ENCODE measurements around the gene RFX1.
"Not testable (repeated sequence)": the region's sequence is repeated elsewhere in the genome, so short reads cannot be mapped to it uniquely, and the experiment has no call there.

Gene RFX1

GRCh38 chr19:13974073-13974472 is 32.0 kb downstream of the RFX1 start:
- no peak for DNase-seq (ENCODE audit: low spot score)
- in situ Hi-C loops (cut with MboI; ENCODE audit: low sequenced_read_pairs, unreplicated experiment): no loop called here
- no peak for TF ChIP-seq CTCF (IDR thresholded peaks at IDR 0.05; ENCODE audit: borderline replicate concordance, control extremely low read depth, extremely low read depth, insufficient read depth, missing control alignments)

DNA sequence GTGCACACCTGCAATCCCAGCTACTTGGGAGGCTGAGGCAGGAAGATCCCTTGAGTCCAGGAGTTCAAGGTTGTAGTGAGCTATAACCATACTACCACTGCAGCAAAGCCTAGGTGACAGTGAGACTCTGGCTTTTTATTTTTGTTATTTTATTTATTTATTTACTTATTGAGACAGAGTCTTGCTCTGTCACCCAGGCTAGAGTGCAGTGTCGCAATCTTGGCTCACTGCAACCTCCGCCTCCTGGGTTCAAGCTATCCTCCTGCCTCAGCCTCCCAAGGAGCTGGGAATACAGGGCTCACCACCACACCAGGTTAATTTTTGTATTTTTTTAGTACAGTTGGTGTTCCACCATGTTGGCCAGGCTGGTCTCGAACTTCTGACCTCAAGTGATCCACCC is 32.6 kb downstream of the RFX1 start:
- in situ Hi-C loops (cut with MboI; ENCODE audit: low sequenced_read_pairs, unreplicated experiment); DNase-seq (ENCODE audit: low spot score): not testable (repeated sequence)

DNA sequence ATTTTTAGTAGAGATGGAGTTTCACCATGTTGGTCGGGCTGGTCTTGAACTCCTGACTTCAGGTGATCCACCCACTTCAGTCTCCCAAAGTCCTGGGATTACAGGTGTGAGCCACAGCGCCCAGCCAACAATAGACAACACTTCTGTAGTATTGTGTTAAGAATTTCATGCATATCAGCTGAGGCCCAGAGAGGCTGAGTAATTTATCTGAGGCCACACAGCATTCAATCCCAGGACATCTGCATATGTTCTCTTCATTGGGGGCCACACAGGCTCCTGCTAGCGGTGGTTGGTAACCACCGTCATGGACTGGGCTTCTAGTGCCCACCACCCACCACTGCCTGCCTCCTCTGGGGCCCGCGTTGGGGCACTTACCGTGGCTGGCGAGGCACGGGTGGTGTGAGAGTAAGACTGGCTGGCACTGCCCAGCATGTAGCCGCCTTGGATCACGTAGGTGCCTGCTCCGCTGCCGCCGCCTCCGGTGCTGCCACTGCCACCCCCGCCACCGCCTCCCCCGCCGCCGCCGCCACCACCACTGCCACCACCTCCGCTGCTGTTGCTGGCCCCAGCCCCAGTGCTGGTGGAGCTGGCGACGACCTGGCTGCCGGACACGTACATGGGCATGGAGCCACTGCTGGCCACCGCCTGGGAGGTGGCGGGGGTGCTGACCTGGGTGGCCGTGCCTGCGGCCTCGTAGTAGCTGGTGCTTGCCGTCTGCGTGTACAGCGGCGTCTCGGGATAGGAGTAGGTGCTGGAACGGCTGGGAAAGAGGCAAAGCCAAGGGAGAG is 33.6 kb downstream of the RFX1 start:
- TF ChIP-seq CTCF (IDR thresholded peaks at IDR 0.05; ENCODE audit: borderline replicate concordance, control extremely low read depth, extremely low read depth, insufficient read depth, missing control alignments): no peak
- no peak for DNase-seq (ENCODE audit: low spot score)
- in situ Hi-C loops (cut with MboI; ENCODE audit: low sequenced_read_pairs, unreplicated experiment): no loop called here

- DNase-seq (ENCODE audit: low spot score); in situ Hi-C loops (cut with MboI; ENCODE audit: low sequenced_read_pairs, unreplicated experiment): not testable (repeated sequence)
These were observed 34.3 kb downstream of the RFX1 start for GRCh38 chr19:13971868-13972267.

GRCh38 chr19:13969897-13970296 is 36.2 kb downstream of the RFX1 start:
- TF ChIP-seq CTCF (IDR thresholded peaks at IDR 0.05; ENCODE audit: borderline replicate concordance, control extremely low read depth, extremely low read depth, insufficient read depth, missing control alignments): no peak
- no peak for DNase-seq (ENCODE audit: low spot score)
- in situ Hi-C loops (cut with MboI; ENCODE audit: low sequenced_read_pairs, unreplicated experiment): no loop called here

GRCh38 chr19:13968999-13969398 is 37.1 kb downstream of the RFX1 start:
- DNase-seq (ENCODE audit: low spot score): no peak
- in situ Hi-C loops (cut with MboI; ENCODE audit: low sequenced_read_pairs, unreplicated experiment): no loop called here

GRCh38 chr19:13968383-13968935 is 37.7 kb downstream of the RFX1 start:
- TF ChIP-seq CTCF (IDR thresholded peaks at IDR 0.05; ENCODE audit: borderline replicate concordance, control extremely low read depth, extremely low read depth, insufficient read depth, missing control alignments): no peak
- no peak for DNase-seq (ENCODE audit: low spot score)
- in situ Hi-C loops (cut with MboI; ENCODE audit: low sequenced_read_pairs, unreplicated experiment): no loop called here

More at GRCh38 chr19:13968999-13969398, 37.1 kb downstream of the RFX1 start:
- TF ChIP-seq CTCF (IDR thresholded peaks at IDR 0.05; ENCODE audit: borderline replicate concordance, control extremely low read depth, extremely low read depth, insufficient read depth, missing control alignments): no peak

GRCh38 chr19:13967206-13967605 is 38.9 kb downstream of the RFX1 start:
- in situ Hi-C loops (cut with MboI; ENCODE audit: low sequenced_read_pairs, unreplicated experiment); DNase-seq (ENCODE audit: low spot score): not testable (repeated sequence)

All from GM13976 (cell line).